GM19351 (cell line): ENCODE data around the gene IMPACT.

ENCODE experiments used
- ATAC-seq: cut with Tn5 transposase; IDR thresholded peaks from one replicate; pipeline ENCODE4 v1.9.1; 2021; ENCODE audit warnings: mild to moderate bottlenecking, moderate library complexity; ENCODE audit not compliant: unreplicated experiment

The IMPACT gene, protein sequence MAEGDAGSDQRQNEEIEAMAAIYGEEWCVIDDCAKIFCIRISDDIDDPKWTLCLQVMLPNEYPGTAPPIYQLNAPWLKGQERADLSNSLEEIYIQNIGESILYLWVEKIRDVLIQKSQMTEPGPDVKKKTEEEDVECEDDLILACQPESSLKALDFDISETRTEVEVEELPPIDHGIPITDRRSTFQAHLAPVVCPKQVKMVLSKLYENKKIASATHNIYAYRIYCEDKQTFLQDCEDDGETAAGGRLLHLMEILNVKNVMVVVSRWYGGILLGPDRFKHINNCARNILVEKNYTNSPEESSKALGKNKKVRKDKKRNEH

DNA sequence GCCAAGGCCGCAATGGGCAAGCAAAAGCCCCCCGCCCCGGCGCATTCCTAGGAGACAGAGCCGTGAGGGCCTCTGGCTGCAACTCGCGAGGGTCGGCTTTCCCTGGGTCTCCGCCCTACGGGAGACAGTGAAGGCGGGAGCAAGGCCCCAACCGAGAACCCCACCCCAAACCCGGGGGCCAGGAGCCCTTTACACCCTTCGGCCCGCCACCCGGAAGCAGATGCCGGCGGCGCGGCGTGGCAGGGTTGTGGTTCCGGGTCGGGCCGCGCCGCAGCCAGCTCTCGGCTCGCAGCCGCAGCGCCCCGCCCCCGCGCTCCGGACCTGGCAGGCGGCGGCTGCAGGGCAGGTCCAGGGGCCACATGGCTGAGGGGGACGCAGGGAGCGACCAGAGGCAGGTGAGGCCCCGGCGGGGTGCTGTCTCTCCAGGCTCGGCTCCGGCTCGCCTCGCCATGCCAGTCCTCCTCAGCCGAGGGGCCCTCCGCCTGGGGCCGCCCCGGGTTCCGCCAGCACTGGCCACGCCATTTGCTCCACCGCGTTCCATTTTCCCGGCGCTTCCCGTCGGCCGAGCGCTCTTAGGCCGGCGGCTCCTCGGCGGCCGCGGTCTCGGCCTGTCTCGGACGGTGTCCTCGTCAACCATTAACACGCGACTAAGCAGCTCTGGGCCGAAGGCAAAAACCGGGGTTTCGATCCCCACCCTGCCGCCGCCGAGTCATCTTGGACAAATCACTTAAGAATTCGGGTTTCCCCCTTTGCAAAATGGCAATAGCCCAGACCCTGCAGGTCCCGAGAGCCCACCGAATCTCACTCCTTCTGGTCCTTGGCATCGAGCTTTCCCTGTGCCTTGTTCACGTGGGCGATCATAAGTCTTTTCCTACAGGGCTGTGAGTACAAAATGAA lies at the start of gene IMPACT:
IMPACT (plus strand) TSS at position 273 of the 897 bp plus-strand sequence; CDS start at position 360, 87 bp downstream.
- ATAC-seq, result peak; percentile 86

DNA sequence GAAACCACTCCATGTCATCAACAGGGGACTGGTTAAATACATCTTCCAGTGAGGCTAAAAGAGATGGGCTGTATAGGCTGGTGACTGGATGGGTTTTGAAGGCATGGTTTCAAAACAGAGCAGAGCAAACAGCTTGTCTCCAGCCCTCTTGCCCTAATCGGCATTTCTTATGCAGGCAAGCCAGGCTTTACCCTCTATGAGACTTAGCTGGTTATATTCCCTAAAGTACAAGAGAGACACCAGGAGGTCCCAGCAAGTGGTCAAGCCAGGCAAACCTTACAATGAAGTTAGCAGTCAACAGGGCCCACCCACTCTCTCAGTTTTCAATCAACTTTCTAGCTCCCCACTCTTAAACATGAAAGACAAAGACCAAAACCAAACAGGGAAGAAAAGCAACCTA lies 47.9 kb upstream of the IMPACT start:
- no peak for ATAC-seq

DNA sequence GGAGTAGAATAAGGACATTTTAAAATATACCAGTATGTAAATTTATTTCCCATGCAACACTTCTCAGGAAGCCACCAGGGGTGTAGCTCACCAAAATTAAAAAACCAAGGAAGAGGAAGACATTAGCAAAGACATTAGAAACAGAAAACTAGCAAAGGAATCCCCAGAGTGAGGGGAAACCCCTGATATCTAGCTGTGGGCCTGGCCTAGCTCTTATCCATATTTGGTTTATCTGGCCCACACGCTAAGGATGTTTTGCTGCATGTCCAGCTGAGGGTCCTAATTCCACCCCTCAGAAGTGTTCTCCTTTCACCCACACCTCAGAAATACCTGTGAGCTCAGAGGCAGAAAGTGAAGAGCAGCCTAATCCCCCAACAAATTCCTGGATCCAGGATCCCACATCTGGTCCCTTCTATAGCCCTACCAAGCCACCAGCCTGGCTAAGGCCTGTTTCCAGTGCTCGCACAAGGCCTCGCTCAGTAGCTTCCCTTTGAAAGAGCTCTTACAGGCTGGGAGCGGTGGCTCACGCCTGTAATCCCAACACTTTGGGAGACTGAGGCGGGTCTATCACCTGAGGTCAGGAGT lies 46.2 kb upstream of the IMPACT start:
- ATAC-seq, result no peak

DNA sequence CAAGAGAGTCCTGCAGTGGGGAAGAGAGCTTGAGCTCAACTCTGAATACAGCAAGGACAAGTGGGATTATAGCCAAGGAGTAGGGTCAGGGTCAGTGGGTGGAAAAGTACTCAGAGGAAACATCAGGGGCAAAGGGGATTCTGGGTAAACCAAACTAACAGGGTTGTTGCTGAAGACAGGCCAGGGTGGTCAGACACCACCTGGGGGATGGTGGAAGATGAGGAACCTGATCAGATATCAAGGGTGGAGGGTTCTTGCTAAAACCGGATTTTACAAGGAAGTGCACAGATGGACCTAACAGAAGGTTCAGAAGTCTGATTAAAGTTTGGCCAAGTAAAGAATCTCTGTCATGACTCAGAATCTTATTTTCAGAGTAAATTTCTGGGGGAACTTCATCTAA lies 45.3 kb upstream of the IMPACT start:
- no peak for ATAC-seq

DNA sequence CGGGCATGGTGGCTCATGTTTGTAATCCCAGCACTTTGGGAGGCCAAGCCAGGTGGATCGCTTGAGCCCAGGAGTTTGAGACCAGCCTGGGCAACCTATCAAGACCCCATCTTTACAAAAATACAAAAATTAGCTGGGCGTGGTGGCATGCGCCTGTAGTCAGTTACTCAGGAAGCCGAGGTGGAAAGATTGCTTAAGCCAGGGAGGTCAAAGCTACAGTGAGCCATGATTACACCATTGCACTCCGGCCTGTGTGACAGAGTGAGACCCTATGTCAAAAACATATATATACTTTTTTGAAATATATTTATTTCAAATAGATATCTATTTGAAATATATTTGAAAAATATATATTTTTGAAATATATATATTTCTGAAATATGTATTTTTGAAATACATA lies 39.8 kb upstream of the IMPACT start:
- no peak for ATAC-seq

DNA sequence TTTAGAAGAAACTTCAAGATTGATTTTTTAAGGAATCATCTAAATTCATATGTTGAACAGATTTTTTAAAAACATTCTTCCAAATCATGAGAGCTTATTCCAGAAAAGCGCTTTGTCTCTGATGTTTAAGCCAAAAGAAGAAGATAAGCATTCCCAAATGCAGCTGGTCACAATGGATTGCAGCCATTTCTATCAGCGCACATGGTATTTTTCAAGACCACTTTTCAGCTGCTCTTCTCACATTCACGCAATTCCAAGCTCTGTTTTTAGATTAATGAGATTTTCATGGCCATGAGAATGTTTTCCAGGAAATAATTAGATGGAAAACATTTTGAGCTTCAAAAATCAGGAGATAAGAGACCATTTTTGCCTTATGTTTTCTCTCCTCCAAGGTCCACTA lies 37.5 kb upstream of the IMPACT start:
- ATAC-seq, result no peak

DNA sequence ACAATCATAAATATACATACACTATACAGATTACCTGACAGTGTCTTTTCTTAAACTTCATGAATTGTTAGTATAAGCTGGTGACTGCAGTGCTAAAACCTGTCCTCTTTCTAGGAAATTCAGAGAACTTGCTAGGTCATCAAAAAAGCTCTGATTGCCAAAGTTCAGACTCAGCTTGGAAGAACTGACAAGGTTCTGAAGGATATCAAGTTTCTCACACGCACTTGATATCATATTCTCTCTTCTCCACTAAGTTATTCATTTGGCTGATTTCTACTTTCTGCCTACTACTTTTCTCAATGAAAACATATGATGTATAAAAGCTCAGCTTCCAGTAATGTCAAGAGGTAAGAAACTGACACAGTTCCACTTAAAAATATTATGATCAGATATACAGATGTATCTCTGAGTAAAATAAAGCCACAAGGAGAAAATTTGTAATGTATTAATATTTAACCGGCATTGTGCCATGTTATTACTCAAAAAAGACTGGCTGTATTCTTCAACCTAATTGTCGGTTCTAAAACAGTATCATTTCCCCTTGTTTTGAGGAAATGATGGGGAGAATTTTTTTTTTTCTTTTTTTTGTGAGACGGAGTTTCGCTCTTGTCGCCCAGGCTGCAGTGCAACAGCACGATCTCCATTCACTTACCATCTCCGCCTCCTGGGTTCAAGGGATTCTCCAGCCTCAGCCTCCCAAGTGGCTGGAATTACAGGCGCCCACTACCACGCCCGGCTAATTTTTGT lies 31.2 kb upstream of the IMPACT start:
- no peak for ATAC-seq

DNA sequence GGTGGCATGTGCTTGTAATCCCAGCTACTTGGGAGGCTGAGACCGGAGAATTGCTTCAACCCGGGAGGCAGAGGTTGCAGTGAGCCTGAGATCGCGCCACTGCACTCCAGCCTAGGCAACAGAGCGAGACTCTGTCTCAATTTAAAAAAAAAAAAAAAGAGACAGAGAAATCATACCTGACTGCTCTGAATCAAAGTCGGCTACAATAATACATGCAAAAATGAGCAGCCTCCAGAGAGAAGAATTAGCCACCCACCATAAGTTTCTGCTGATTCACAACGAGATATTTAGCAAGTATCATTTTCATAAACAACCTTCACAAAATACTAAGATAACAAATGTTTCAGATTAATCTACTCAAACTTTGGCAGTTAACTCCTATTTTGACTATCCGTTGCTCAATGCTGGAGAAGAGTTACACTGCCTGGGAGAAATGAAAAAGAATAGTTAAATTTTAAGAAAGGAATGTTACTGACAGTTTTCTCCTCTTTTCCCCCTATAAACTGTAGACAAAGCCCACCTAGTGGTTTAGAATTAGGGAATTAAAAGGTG lies 30.3 kb upstream of the IMPACT start:
- ATAC-seq, result no peak

DNA sequence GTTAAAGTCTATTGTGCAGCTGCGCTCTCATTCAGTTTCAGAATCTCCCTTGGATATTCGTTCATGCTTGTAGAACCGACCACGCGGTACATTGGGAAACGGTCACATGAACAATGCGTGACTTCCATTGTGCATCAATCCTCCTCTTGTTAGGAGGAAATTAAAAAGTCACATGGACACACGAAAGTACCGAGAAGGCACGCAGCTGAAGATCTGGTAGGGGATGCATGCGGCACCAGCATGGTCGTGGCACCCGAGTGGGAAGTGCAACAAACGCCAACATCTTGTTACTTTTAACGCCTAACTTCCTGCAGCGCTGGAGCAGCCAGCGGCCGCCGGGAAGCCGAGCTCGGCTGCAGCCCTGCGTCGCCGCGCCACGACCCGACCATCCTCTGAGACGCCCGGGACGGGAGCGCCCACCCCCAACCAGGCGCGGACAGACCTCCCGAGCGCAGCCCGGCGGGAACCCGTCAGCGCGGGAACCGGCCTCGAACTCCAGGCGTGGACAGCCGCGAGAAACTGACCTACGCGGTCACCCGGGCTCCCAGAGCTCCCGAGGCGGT lies 29.3 kb upstream of the IMPACT start:
- ATAC-seq, result no peak

DNA sequence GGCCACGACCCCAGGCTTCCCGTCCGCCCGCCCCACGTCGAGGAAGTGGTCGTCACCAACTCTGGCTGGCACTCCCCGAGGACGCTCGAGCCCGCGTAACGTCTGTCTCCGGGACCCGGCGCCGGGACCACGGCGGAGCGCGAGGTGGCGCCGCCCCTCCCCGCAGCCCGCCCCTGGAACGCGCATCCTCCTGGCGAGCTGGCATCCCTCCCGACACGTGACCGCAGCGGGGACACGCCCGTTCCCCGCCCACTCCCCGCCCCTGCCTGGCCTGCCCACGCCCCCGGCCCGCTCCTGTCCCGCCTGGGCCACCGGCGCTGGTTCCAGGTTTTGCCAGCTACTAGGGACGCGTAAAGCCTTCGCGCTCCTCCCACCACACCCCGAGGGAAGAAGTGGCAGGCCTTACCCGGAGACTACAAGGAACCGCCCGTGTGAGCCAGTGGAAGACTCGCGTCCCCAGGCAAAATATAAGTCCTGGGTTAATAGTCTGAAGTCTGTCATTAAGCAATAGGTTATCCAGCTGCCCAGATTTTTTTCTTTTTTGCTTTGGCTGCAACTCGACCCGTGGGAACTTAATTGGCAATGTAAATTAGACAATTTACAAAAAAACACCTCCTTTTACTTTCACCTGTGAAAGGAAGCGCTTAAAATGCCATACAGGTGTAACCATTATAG lies 28.6 kb upstream of the IMPACT start, which contains the start of gene OSBPL1A:
OSBPL1A (minus strand) TSS at position 131 of the 675 bp plus-strand sequence. CDS start 20,291 bp downstream, outside the sequence.
- ATAC-seq, result no peak

DNA sequence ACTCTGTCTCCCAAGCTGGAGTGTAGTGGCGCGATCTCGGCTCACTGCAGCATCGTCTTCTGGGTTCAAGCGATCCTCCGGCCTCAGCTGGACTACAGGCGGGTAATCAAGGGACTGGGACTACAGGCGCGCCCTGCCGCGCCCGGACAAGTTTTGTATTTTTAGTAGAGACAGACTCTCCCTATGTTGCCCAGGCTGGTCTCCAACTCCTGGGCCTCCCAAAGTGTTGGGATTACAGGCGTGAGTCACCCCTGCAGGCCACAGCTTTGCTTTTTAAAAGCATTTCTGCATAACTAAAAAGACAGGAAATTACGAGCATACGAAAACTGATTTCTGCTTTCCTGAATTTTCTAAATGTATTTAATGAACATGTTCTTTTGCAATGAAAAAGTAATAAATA lies 27.9 kb upstream of the IMPACT start:
- no peak for ATAC-seq

DNA sequence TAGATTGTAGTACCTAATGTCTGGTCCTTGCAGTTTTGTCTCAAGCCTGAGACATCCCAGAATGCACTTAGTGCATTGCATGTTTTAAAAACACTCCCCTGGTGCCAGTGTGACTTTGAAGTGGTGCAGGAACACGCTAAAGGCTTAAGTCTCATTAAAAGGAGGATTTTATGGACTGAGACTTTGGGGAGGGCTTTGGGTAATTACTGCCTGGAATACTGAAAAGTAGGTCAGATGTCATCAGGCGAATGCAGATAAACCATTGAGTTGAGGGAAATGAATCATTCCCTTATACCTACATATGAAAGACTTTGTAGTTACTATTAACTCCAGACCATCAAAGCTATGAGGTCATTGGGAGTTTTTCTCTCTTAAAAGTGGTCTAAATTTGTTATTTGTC lies 25.9 kb upstream of the IMPACT start:
- ATAC-seq, result no peak

DNA sequence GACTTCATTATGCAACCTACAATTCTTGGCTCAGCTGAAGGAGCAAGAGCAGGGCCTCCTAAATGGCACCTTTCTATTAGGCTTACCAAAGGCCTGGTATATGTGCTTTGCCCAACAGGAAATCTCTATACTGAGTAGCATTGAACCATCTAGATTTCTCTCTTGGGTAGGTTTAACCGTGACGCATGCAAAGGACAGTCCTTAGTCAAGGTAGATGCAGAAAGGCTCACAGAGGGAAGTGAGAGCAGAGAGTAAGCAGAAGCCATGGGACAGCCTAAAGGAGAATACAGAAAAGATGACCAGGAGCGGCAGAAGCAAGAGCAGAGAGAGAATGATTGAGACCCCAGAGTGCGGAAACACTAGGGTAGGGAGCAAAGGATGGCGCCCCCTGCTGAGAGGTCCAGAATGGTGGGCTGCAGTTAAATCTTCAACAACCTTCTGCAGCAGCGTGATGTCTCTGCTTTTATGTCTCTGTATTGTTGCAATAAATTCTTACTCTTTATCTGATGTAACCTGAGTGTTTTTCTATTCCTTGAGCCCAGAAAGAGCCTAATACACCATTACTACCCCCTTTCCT lies 24.2 kb upstream of the IMPACT start:
- no peak for ATAC-seq

DNA sequence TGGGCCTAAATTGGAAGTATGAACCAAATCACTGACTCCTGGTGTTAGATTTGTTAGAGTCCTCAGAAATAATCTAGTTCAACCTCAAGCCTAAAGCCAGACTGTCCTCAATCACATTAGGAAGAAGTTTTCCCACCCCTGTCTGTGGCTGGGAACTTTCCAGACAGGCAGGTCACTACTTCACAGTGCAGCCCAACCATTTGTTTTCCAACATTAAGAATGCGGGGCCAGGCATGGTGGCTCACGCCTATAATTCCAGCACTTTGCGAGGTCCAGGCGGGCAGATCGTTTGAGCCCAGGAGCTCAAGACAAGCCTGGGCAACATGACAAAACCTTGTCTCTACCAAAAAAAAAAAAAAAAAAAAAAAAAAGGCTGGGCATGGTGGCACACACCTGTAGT lies 23.4 kb upstream of the IMPACT start:
- no peak for ATAC-seq

DNA sequence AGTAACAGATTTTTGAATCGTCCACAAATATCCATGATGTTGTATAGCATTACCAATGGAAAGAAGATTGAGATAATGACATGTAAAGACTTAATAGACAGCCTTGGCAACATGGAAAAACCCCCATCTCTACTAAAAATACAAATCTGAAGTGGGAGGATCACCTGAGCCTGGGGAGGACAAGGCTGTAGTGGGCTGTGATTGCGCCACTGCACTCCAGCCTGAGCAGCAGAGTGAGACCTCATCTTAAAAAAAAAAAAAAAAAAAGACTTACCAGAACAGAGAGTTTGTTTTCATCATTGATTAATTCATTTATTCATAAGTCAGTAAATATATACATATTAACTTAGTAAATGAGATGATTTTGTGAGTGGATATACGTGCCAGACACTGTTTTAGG lies 21.9 kb upstream of the IMPACT start:
- ATAC-seq, result no peak

DNA sequence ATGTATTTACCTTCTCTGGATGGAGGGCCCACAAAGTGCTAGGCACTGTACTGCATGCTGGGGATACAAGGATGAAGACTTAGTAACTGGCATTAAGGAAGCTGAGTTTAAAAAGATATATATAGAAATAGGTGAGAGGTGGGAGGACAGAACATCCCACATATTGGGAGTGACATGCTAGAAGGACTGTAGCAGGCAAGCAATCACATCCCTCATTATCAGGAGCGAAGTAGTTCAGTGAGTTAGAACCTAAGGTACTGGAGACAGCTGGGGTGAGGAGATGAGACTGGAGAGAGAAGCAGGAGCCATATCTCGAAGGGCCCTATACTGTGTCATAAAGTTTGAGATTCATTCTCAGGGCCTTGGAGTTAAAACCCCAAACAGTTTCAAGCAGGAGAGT lies 18.0 kb upstream of the IMPACT start:
- ATAC-seq, result no peak

DNA sequence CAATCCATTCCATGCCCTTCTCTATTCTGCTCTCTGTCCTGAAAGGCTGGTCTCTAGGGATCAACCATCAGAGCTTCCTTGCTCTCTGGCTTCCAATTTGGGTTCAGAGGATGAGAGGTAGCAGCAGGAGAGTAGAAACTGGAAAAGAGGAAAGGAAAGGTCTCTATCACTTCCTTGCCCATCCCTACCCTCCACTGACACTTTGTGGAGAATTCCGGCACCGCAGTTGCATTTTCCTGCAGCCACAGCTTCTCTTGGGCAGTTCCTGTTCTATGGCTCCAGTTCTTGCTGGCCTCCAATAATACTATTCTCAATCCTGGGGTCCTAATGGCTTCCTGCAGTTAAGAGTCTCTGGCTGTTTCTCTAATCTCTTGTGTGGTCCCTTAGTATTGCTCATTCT lies 13.3 kb upstream of the IMPACT start:
- no peak for ATAC-seq

DNA sequence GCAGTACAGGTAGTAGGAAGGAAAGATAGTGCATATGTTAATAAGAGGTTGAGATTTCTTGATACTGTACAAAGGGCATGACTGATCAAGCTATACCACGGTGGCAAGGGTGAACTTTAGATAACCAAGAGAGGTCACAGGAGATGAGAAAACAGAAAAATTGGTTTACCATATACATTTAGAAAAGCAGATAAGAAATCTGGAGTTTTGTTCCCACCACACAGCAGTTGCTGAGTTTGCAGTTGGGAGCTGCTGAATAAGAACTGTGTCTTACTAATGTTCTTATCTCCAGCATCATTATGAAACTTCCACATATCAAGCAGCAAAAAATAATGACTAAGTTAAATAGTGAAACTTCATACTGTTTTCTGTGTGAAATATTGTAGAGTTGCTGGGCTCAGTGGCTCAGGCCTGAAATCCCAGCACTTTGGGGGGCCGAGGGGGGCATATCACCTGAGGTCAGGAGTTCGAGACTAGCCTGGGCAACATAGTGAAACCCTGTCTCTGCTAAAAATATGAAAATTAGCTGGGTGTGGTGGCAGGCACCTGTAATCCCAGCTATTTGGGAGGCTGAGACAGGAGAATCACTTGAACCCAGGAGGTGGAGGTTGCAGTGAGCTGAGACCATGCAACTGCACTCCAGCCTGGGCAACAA lies 12.0 kb upstream of the IMPACT start:
- ATAC-seq, result no peak

DNA sequence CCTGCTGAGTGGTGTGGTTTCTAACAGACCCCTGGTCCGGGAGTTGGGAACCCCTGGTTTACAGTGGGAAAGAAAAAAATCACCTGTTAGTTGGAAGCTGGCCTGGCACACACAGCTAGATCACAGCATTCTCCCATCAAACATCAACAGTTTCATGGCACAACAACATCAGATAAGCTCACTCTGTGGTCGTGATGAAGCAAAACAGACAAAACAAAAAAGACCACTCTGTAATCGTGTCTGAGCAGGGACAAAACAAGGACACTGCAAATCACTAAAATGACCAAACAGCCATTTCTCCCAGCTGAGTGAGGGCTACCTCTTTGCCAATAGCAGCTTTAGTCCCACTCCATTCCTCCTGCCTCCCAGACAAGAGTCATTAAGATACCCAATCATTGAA lies 9.0 kb upstream of the IMPACT start:
- ATAC-seq, result no peak
